ENCODE results near the gene TCF7L1.

DNA sequence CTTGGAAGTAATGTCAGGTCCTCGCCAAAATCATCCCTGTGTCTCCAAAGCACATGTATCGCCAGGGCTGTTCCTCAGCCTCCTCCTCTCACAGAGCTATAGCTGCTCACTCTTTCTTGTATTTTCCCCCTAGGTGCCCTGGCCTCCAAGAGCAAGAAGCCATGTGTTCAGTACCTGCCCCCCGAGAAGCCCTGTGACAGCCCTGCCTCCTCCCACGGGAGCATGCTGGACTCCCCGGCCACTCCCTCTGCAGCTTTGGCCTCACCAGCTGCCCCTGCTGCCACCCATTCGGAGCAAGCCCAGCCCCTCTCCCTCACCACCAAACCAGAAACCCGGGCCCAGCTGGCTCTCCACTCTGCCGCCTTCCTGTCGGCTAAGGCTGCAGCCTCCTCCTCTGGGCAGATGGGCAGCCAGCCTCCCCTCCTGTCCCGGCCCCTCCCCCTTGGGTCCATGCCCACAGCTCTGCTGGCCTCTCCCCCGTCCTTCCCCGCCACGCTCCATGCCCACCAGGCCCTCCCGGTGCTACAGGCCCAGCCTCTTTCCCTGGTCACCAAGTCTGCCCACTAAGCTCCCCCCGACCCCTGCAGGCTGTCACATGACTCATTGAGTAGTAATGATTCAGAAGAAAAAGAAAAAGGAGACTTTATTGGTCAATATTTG lies 175.8 kb downstream of the TCF7L1 start:
- TF ChIP-seq EZH2 (IDR thresholded peaks at IDR 0.05; ENCODE audit: insufficient read depth, poor library complexity, severe bottlenecking) (no peak), EZH2phosphoT487 (IDR thresholded peaks at IDR 0.05; ENCODE audit: insufficient read depth, low read depth) (no peak)

Data from GM23248 (cell line).